ENCODE measurements around the gene EDEM2.
"Not testable (repeated sequence)": the region's sequence is repeated elsewhere in the genome, so short reads cannot be mapped to it uniquely, and the experiment has no call there.

EDEM2 gene

DNA sequence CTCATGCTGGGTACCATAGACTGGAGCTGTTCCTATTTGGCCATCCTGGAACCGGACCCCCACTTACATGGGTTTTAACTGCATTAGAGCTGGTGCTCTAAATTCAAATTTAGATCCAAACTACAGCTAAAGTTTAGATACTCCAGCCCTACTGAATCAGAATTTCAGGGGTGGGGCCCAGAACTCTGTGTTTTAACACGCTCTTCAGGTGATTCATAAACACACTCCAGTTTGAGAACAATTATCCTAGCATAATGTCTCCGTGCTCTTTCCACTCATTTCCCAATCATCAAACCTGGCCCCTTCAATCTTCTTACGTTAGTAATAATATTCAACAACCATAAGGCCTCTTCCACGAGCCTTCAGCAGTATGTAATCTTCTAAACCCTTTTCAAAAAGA lies 69.8 kb downstream of the EDEM2 start:
- H3K27ac ChIP-seq = no peak overlapping the region
- TF ChIP-seq, protein P1, sequence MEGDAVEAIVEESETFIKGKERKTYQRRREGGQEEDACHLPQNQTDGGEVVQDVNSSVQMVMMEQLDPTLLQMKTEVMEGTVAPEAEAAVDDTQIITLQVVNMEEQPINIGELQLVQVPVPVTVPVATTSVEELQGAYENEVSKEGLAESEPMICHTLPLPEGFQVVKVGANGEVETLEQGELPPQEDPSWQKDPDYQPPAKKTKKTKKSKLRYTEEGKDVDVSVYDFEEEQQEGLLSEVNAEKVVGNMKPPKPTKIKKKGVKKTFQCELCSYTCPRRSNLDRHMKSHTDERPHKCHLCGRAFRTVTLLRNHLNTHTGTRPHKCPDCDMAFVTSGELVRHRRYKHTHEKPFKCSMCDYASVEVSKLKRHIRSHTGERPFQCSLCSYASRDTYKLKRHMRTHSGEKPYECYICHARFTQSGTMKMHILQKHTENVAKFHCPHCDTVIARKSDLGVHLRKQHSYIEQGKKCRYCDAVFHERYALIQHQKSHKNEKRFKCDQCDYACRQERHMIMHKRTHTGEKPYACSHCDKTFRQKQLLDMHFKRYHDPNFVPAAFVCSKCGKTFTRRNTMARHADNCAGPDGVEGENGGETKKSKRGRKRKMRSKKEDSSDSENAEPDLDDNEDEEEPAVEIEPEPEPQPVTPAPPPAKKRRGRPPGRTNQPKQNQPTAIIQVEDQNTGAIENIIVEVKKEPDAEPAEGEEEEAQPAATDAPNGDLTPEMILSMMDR (conservative IDR thresholded peaks at IDR 0.05) = no peak
- TF ChIP-seq ZFX (IDR thresholded peaks at IDR 0.05) = no peak

DNA sequence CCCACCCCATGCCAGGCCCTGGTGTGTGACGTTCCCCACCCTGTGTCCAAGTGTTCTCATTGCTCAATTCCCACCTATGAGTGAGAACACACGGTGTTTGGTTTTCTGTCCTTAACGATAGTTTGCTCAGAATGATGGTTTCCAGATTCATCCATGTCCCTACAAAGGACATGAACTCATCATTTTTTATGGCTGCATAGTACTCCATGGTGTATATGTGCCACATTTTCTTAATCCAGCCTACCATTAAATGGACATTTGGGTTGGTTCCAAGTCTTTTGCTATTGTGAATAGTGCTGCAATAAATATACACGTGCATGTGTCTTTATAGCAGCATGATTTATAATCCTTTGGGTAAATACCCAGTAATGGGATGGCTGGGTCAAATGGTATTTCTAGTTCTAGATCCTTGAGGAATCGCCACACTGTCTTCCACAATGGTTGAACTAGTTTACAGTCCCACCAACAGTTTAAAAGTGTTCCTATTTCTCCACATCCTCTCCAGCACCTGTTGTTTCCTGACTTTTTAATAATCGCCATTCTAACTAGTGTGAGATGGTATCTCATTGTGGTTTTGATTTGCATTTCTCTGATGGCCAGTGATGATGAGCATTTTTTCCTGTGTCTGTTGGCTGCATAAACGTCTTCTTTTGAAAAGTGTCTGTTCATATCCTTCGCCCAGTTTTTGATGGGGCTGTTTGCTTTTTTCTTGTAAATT lies 75.5 kb downstream of the EDEM2 start:
- not testable (repeated sequence) for H3K27ac ChIP-seq

- TF ChIP-seq, protein P1 (conservative IDR thresholded peaks at IDR 0.05) = no peak
- TF ChIP-seq ZFX (IDR thresholded peaks at IDR 0.05) = no peak
- no peak overlapping the region for H3K27ac ChIP-seq
Observed at GRCh38 chr20:35066194-35066593, 80.9 kb downstream of the EDEM2 start.
